ENCODE data around the gene PTPRM.

PTPRM gene

DNA sequence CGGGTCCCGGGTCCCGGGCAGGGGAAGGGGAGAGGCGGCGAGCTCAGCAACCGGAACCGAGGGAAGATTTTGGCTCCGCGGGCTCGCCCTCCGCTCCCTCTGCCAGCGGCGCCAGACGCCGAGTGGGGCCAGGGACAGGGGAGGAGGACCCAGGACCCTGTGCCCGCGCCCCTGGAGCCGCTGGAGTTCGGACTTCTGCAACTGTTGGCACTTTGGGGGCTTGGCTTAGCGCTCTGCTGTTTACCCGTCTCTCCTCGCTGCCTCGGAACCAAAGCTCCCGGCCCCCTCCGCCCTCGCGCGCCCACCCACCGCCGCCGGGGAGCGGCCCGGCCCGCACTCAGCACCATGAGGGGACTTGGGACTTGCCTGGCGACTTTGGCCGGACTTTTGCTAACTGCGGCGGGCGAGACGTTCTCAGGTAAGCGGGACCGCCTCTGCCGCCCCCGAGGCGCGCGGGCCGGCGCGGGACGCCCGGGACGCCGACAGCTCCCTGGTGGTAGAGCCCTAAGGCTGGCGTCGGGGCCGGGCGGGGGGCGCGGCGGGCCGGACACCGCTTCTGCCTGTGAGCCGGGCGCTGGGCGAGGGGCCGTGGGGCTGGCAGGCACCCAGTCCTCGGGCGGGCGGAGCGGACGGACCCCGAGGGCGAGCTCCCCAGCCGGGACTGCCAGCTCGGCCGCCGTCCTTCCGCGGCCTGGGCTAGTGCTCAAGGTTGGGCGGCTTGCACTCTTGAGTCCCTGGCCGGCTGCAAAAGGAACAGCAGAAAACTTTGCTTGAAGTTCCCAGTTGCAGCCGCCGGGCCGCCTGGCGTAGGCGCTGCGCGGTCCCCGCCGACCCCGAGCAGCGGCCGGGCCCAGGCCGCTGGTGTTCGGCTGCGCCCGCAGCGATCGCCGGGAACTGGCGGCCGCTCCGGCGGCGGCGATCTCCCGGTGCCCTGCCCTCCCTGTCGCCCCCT is 634 bp downstream of the PTPRM start:
- in situ Hi-C loops (cut with MboI; ENCODE audit: low sequenced_read_pairs), result no loop called here

DNA sequence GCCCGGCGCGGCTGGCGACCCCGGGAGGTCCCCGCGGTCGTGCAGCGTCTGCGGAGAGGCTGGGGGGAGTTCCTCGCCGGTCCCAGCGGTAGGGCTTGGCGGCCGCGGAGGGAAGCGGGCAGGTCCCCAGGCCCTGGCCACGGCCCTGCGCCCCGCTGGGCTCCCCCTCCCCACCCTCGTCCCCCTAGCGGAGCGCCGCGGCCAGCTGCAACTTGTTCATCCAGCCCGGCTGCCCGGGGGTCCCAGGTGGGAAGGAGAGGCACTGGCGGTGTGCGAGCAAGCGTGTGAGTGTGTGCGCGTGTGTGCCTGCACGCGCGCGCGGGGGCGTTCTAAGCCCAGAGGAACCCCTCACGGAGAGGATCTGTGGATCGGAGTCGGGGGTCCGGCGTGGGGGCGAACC is 1.3 kb downstream of the PTPRM start:
- in situ Hi-C loops (cut with MboI; ENCODE audit: low sequenced_read_pairs), result no loop called here

DNA sequence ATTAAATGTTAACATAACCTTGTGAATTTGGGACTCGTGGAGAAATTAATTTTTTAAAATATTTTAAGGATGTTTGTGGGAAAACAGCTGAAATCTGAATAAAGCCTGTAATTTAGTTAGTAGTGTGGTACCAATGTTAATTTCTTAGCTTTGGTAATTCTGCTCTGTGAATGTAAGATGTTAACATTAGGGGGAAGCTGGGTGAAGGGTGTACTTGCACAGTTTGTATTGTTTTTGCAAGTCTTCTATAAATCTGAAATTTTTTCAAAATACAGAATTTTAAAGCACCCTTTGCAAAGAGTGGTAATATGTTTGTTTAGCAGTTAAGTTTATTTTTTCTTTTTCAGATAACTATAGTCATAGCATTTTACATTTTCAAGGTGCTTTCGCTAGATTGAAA is 4.5 kb downstream of the PTPRM start:
- in situ Hi-C loops (cut with MboI; ENCODE audit: low sequenced_read_pairs), result no loop called here

DNA sequence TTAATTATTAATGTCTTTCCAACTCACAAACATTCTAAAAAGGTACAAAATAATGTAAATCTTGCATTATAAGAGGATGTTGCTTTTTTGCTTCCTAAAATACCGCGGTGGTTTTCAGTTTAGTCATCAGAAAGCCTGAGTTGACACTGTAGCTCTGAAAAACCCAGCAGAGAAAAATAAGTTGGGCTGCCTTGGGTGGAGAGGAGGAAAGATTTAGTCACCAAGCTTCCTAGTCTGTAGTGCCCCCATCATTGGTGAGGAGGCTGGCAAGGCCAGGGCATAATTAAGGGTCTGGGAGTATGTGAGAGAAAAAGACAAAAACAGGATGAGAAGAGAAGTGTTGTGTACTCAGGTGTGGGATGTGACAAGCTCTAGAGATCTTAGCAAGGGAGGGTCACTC is 5.7 kb downstream of the PTPRM start:
- in situ Hi-C loops (cut with MboI; ENCODE audit: low sequenced_read_pairs), result no loop called here

DNA sequence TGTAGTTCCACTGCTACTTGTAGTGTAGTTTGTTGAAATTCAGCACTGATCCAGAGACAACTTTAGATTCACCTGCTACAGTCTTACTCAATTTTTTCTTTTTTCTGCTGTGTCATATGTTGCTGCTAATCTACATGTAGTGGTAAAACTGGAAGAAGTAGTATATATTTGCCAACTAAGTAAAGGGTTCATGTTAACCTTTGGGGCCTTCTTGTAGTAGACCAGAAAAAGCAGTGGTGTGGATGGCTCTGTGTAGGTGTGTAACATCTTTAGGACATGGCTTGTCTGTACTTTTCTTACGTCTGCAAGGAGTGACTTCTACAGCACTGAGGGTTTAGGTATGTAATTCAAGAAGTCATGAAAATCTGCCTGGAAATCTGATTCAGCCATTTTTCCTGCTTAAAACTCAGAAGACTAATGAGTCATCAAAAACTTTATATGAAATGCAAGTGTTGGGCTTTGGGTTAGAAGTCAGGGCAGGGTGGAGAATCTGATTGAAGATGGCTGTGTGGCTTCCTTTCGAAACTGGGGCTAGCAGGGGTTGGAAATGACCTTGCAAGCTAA is 8.4 kb downstream of the PTPRM start:
- in situ Hi-C loops (cut with MboI; ENCODE audit: low sequenced_read_pairs), result no loop called here

DNA sequence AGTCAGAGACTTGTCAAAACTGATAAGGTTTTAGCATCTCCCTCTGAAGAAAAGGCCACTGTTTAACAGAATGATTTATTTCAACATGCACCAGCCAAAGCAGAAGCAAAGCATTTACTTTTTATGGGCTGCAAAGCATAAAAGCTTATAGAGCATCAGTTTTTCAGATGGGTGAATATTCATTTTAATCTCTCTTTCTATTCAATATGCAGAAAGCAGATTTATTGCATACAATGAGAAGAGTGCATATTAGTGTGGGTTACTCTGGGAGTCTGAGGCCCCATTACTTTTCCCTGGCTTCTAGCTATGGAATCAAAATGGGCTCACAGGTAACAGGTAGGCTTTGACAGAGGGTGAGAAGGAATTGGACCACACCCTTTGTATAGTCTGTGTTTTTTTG is 9.0 kb downstream of the PTPRM start:
- in situ Hi-C loops (cut with MboI; ENCODE audit: low sequenced_read_pairs), result no loop called here

DNA sequence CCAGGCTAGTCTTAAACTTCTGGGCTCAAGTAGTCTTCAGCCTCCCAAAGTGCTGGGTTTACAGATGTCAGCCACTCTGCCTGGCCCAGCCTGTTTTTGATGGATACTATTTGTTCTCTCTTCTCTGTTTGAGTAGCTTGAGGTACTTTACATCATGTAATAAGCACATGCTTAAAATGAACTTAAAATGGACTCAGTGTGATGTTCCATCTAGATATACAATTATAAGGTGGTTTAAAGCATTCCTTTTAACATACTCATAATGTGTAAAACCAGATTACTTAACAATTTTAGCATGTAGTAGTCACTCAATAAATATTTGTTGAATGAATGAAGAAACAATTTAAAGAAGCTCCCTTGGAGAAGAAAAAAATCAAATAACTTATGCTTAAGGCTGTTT is 9.6 kb downstream of the PTPRM start:
- in situ Hi-C loops (cut with MboI; ENCODE audit: low sequenced_read_pairs), result no loop called here

DNA sequence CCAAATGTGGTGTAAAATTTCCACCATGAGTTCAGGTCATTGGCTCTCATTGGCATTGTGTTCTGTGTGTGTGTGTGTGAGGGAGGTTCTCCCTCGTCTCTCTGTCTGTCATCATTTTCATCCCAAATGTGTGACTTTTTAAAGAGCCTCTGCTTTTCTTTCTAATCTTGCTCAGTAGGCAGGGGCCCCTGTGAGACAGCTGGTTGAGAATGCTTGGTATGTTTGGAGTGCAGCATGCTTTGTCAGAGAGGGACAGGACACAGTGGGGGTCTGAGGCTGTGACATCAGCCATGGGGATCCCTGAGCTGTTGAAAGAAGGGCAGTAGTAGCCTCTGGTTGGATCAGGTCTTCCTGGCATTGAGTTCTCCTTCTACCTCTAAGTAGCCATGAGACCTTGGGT is 10.6 kb downstream of the PTPRM start:
- in situ Hi-C loops (cut with MboI; ENCODE audit: low sequenced_read_pairs), result no loop called here

DNA sequence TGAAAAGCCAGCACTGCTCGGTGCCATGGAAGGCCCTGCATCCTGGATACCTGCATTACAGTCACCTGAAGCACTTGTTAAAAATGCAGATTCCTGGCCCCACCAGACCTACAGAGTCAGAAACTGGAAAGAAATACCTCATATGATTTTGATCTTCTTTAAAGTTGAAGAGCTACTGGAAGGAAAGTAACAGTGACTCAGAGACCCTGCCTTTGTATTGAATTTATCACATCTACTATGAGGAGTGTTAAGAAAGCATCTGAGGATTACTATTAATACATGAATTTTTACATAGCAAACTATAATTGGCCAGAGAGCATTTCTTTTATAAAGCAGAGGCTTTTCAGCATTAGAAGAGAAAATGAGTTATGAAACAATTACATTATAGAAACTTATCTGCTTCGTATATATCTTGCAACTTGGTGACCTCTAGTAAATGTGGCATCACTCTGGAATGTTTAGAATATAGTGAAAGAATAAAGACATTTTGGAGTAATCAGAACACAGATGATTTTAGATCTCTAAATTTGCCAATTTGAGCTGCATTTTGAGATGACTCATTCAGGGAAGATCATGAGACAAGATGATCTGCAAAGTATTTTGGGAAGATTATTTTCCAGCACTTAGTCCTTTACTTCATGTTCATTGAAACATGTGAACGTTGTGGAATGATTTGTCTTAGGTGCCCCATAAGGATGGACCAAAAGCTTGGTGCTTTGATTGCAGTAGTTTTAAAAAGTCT is 12.2 kb downstream of the PTPRM start:
- in situ Hi-C loops (cut with MboI; ENCODE audit: low sequenced_read_pairs), result no loop called here

DNA sequence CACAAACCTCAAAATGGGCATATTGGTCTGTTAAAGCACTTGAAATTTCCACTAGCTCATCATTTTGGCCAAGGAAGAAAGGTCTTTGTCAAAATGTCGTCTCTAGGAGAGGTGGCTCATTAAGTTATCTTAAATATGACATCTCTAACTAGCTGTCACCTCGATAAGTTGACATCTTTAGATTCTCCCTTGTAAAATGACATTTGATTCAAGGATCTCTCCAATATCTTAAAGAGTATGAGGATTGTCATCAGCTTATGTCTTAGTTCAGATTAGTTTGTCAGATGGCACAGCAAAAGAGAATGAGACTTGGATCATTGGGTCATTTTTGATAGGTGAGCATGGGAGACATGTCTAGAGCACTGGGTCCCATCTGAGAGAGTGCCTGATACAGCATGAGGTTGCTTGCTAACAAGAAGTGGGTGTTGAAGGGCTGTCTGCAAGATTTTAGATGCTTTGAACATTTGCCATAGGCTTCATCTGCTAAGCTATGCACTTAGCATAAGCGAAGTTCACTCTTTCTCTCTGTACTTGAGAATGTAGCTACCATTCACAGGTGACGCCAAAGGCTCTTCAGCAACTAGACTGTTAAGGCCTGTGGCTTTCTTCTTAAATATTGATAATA is 12.9 kb downstream of the PTPRM start:
- in situ Hi-C loops (cut with MboI; ENCODE audit: low sequenced_read_pairs), result no loop called here

DNA sequence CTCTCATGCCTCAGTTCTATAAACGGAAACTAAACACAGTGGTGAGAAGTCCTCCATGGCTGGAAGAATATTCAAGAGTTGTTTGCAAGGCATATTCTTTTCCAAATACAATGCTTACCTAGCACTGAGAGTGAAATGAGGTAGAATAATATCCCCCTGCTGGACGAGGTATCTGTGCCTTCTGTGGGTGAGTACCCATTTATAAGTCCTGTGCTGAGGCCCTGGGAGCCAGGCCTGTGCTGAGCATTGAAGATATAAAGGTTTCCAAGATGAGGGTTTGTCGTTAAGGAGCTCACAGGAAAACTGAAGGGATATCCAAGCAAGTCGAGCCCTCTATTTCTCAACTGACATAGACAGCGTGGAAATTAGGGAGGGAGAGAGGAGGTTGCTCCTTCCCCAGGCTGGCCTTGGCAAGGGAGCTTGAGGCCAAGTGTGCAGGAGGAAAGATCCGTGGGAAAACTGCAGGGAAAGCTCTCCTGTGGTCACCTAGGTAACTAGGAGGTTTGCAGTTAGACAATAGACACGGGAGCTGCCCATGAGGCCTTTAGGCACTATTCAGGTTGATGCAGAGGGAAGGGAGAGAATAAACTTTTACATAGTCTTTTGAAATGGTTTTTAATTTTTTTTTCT is 17.6 kb downstream of the PTPRM start:
- in situ Hi-C loops (cut with MboI; ENCODE audit: low sequenced_read_pairs), result no loop called here

DNA sequence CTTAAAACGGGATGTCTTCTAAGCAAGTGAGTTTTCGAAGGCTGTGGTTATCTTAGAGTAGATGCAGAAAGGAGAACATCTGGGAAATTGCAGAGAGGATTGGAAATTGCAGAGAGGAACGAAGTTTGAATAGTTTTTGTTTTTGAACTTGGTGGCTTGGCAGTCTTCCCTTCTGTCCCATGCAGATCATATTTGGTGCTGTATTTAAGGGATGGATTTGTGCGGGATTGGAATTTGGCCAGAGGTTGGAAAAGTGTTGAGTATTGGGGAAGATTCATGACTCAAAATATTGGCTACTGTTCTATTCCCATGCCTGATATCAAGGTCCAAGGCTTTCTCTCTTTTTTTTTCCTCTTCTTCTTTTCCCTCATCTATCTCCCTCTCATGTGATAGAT is 18.2 kb downstream of the PTPRM start:
- in situ Hi-C loops (cut with MboI; ENCODE audit: low sequenced_read_pairs), result no loop called here

DNA sequence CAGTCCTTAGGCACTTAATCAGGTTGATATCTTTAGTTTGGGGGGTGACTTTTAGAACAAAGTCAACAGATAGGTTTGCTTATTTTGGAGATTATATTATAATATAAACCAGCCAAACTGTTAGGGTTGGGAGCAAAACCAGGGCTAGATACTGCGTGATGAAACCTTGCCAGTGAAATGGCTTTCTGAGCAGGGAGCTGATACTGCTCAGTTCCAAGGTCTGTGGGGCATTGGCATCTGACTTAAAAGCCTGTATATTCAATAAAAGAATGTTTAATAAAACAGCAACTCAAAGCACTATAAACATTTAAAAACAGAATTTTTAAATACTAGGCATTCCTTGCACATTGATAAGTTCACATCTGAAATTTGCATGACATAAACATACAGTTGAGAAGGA is 19.3 kb downstream of the PTPRM start:
- in situ Hi-C loops (cut with MboI; ENCODE audit: low sequenced_read_pairs), result no loop called here

DNA sequence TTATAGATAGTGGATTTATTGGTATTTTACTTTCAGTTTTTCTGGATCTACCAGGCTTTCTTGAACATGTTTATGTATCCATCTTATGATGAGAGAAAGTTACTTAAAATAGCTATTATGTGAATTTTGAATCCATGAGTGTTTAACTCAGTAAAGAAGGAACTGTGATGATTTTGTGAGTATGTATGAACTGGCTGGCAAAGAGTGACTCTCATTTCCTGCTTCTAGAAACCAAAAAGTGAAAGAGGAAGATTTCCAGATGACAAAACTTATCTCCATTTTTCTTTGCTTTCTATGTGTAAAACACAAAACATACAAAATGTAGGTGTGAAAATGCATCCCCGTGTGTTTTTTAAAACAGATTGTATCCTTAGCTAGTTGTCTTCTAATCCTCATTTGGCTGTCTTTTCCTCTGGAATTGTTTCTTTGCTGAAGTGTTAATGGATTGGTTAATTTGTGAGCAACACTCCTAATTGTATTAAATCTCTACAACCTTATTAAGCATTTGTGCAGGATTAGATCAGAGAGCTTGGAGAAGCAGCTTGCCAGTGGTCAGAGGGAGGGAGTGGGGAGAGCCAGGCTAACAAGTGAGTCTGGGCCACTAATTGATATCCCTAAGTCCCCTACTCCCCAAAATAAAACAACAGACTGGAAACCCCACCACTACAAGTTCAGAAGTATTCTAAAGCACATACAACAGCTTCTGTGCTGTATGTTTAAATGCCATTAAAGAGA is 23.9 kb downstream of the PTPRM start:
- in situ Hi-C loops (cut with MboI; ENCODE audit: low sequenced_read_pairs), result no loop called here

DNA sequence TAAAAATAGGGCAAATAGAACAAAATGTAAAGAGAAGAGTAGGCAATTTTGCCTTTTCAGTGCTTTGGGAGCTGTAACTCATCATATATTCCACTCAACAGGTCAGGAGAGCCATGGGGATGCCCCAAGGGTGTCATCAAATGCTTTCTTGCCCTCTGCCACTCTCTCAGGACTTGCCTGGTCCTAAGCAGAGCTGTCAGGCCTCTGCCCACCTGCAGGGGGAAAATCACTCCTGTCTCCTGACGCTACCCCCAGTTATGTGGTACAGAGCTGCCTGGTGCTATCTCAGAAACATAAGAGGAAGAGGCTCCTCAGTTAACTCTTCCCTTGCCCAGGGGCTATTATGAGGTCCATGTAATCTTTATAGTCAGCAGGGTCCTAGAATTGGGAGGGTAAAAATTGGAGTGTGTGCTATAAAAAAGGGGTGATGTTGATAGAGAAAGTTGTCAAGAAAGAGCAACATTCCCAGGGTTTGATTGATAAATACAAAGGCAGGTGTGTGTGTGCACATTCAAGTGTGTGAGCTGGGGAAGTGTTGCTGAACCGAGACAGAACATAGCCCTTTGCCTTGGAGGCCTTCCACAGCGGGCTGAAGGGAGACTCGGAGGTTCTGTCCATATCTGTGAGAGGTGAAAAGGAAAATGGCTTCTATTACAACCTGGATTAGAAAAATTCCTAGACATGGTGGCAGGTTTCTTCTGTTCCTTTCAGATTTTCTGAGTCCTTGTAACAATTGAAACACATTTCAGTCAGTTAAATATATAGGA is 25.4 kb downstream of the PTPRM start:
- in situ Hi-C loops (cut with MboI; ENCODE audit: low sequenced_read_pairs), result no loop called here

DNA sequence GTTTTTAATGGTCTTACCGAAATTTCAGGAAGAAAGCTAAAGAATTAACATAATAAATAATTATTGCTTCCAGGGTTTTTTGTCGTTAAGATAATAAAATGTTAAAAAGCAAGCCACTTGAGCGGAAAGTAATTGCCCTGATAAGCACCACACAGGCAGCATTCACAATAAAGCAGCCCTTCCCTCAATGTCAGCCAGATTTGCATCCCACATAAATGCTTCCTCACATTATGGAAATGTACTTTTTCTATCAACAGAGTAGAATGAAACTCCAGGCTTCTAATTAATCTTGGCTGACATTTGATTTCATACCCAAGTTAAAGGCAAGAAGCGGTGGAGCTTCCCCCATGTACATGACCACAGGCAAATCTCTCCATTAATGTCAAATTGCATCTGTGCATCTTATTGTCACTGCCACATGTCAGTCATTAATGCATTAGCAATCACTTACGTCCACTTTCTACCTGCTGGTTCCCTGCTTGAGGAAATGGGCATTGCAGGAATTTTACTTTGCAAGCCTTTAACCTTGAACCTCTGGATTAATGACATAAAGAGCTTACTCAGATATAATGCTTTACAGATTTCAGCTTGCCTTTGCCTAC is 26.2 kb downstream of the PTPRM start:
- in situ Hi-C loops (cut with MboI; ENCODE audit: low sequenced_read_pairs), result no loop called here

DNA sequence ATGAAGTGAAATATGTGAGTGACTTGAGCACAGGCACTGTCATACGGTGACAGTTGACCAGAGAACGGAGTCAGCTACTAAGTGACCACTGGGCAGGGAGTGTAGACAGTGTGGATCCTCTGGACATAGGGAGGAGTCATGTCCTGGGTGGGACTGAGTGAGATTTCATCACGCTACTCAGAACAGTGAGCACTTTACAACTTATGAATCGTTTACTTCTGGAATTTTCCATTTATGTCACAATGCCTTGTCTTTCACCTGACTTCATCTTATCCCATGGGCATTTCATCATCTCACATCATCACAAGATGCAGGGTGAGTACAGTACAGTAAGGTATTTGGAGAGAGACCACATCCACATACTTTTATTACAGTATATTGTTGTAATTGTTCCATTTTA is 29.0 kb downstream of the PTPRM start:
- in situ Hi-C loops (cut with MboI; ENCODE audit: low sequenced_read_pairs), result no loop called here

DNA sequence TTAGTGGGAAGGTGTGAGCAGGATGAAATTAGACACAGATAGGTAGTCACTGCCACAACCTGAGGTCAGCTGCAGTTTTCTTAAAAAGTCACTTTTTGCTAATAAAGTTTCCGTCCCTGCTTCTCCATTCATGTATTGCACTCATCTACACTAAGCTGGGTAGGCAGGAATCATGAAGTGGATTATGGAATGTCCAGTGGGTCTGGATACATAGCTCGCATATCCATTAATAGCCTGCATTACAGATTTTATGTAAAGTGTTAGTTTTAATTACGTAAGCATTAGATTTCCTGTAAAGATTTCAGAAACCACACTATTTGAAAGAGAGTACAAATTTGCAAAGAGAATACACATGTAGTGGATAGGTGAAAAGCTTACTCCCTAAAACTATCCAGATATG is 30.4 kb downstream of the PTPRM start:
- in situ Hi-C loops (cut with MboI; ENCODE audit: low sequenced_read_pairs), result no loop called here

Measured in HL-60/S4 (cell line).